Measurements from ENCODE around the gene SCUBE1.

Gene SCUBE1

DNA sequence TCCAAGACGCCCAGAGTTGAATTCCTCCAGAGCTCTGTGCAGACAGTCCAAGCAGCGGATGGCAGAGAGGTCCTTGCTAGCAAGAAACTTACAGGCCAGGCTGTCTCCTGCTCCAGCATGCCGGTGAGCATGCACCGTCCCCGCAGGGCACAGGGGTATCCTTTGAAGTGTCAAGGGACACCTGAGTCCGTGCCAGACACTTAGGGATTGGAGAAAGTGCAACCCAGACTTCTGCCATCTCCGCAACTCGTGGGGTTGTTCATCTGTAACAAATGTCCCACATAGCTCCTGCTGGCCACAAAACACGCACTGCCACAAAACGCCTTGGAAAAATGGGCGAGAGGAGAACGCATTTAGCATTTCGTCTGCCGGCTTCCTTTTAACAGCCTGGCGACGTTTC is 178.5 kb downstream of the SCUBE1 start:
- no peak overlapping the region for H3K27ac Mint-ChIP-seq
- H3K4me1 Mint-ChIP-seq (ENCODE audit: low read depth), result peaks cover 3% of the 10 kb centered on the region
- H3K4me3 Mint-ChIP-seq, result no peak overlapping the region
- peaks cover 11% of the 10 kb centered on the region for H3K36me3 Mint-ChIP-seq (ENCODE audit: low read depth)
- no peaks in the 10 kb centered on the region for H3K27me3 Mint-ChIP-seq (ENCODE audit: low read depth)
- no peaks in the 10 kb centered on the region for H3K9me3 Mint-ChIP-seq

DNA sequence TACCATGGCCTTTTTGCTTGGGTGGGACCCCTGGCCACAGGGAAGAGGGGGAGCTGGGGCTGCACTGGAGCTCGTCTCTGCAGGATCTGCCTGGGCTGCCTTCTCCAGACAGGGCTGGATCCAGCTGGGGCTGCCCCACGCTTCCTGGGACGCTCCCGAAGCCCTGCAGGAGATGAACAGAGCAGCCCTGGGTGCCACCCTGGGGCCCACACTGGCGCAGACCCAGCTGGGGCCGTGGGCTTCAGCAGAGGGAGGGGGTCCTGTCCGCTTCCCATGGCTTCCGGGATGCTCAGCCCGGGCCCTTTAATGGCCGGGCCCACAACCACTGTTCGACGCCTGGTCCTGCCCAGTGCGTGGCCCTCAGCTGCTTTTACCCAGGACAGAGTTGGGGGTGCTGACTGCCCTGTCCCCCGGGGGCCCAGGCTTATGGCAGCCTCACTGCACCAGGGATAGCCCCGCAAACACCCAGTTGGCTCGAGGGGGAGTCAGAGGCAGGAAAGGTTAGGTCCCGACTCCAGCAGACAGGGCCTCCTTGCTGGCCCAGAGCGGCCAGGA is 179.9 kb downstream of the SCUBE1 start:
- H3K27me3 Mint-ChIP-seq (ENCODE audit: low read depth), result no peaks in the 10 kb centered on the region
- H3K9me3 Mint-ChIP-seq, result no peaks in the 10 kb centered on the region
- peaks cover 11% of the 10 kb centered on the region for H3K36me3 Mint-ChIP-seq (ENCODE audit: low read depth)
- peaks cover 4% of the 10 kb centered on the region for H3K4me1 Mint-ChIP-seq (ENCODE audit: low read depth)
- H3K4me3 Mint-ChIP-seq, result no peak overlapping the region
- no peak overlapping the region for H3K27ac Mint-ChIP-seq

DNA sequence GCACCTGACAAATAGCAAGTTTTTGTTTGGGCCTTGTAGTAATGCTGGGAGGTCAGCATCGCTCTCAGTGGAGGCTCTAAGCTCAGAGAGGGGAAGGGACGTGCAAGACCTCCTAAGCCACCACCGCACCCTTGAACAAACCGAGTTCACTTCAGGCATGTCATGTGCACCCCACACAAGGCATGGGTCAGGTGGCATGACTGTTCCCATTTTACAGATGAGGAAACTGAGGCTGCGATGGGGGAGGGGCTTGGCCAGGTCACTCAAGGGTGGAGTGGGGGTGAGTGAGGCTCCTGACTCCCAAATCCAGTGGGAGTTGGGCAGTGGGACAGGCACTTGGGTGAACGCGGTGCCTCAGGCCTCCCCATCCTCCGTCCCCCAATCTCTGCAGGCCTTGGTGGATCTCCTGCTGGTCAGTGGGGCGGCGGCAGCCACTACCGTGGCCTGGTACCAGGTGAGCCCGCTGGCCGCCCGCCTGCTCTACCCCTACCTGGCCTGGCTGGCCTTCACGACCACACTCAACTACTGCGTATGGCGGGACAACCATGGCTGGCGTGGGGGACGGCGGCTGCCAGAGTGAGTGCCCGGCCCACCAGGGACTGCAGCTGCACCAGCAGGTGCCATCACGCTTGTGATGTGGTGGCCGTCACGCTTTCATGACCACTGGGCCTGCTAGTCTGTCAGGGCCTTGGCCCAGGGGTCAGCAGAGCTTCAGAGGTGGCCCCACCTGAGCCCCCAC is 180.6 kb downstream of the SCUBE1 start:
- Mint-ChIP-seq H3K4me3 (no peak overlapping the region), H3K4me1 (ENCODE audit: low read depth) (peaks cover 4% of the 10 kb centered on the region), H3K27me3 (ENCODE audit: low read depth) (no peaks in the 10 kb centered on the region), H3K36me3 (ENCODE audit: low read depth) (peaks cover 8% of the 10 kb centered on the region), H3K27ac (no peak overlapping the region), H3K9me3 (no peaks in the 10 kb centered on the region)

DNA sequence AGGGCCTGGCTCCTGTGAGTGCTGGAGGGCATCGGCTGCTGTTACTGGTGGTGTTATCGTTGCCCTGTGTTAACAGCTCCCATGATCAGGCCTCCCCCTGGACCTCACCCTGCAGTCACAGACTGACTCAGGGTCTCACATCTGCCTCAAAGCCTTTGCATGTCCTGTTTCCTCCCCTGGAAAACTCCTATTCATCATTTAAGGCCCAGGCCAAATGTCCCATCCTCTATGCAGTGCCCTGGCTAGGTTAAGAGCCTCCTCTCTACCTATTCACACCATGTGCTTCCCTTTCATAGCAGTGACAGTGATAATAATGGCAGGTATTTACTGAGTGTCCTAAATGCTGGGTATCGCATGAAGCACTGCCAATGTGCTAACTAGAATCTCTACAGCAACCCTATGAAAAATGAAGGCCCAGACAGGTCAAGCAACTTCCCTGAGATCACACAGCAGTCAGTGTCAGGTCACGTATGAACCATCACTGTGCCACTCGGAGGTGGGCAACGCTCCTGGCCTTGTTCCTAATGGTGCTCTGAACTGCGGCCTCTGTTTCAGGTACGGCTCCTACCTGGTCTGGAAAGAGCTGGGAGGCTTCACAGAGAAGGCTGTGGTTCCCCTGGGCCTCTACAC is 182.6 kb downstream of the SCUBE1 start:
- peaks cover 6% of the 10 kb centered on the region for H3K4me1 Mint-ChIP-seq (ENCODE audit: low read depth)
- H3K9me3 Mint-ChIP-seq, result no peaks in the 10 kb centered on the region
- no peaks in the 10 kb centered on the region for H3K27me3 Mint-ChIP-seq (ENCODE audit: low read depth)
- H3K36me3 Mint-ChIP-seq (ENCODE audit: low read depth), result peaks cover 7% of the 10 kb centered on the region
- H3K4me3 Mint-ChIP-seq, result no peak overlapping the region
- no peak overlapping the region for H3K27ac Mint-ChIP-seq

DNA sequence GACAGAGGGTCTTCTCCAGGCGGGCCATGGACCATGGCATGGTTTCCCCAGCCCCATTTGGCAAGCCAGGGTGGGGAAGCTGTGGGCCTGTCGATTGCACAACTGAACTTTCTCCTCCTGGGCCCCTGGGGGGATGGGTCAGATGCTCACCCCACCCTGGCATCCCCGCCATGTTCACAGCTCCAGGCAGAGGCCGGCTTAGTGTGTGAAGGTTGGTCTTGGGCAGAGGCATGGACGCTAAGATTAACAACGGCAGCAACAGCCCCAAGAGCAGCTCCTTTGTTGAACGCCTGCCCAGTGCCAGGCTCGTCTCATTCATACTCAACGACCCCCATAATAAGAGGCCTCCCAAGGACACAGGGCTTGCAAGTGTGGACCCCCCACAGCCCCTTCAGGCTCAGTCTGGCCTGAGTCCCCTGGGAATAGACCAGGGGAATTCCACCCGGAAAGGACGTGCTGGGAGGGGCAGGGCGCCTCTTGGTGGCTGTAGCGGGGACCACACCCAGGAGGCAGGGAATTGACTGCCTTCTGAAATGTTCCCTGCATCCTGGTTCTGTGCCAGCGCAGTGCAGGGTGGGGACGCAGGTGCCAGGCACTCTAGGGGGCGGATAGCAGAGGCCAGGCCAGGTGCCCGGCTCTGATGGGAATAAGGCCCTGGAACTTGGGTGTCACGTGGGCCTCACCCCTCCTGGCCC is 183.5 kb downstream of the SCUBE1 start:
- Mint-ChIP-seq H3K27me3 (ENCODE audit: low read depth) (no peaks in the 10 kb centered on the region), H3K9me3 (no peaks in the 10 kb centered on the region), H3K27ac (no peak overlapping the region), H3K4me1 (ENCODE audit: low read depth) (peaks cover 6% of the 10 kb centered on the region), H3K36me3 (ENCODE audit: low read depth) (peaks cover 7% of the 10 kb centered on the region), H3K4me3 (no peak overlapping the region)

DNA sequence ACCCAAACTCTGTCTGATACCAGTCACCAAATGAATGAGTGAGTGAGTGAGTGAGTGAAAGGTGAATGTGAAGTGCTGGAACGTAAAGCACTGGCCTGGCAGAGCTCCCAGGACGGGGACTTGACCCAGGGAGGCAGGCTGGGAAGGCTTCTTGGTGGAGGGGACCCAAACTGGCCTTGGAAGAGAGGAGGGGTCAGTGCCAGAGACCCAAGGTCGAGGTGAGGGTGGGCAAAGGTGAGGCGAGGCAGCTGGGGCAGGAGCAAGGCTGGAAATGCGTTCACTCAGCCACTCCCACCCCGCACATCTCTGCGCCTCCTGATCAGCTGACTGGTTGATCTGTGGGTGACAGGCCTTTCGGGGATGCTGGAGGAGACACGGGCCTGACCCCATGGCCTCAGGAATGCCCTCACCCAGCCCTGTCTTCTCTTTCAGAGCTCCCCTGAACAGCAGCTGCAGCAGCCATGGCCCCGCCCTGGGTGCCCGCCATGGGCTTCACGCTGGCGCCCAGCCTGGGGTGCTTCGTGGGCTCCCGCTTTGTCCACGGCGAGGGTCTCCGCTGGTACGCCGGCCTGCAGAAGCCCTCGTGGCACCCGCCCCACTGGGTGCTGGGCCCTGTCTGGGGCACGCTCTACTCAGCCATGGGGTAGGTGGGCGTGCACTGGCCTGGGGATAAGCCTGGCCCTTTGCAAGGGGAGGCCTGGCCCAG is 184.2 kb downstream of the SCUBE1 start:
- H3K27me3 Mint-ChIP-seq (ENCODE audit: low read depth), result no peaks in the 10 kb centered on the region
- H3K9me3 Mint-ChIP-seq, result no peaks in the 10 kb centered on the region
- H3K36me3 Mint-ChIP-seq (ENCODE audit: low read depth), result peaks cover 4% of the 10 kb centered on the region
- H3K4me1 Mint-ChIP-seq (ENCODE audit: low read depth), result peaks cover 5% of the 10 kb centered on the region
- no peak overlapping the region for H3K27ac Mint-ChIP-seq
- no peak overlapping the region for H3K4me3 Mint-ChIP-seq

DNA sequence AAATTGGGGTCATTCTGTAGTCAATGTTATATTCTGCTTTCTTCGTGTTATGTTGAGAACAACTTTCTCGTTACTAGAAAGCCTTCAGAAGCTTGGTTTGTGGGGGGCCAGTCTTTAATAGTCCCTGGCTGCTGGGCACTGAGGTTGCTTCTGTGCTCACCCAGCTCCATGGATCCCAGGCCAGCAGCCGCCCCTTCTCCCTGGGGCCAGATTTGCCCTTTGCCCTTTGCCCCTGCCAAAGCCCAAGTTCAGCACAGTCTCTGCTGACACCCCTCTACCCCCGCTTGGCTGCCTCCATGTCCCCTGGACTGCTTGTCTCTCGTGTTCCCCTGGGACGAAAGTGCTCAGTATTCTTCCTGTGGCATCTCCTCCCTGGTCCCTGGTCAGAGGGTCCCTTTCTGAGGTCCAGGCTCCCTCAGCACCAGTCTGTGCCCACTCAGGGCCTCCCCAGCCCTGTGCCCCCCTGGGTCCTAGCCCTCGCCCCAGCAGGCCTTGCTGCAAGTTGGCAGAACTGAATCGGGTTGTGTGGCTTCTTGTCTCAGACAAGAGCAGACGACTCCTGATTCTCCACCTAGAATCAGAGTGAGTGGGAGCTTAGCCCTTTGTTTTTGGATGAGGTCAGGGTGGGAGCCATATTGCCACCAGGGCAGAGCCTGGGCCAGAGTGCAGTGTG is 185.2 kb downstream of the SCUBE1 start:
- H3K9me3 Mint-ChIP-seq, result no peaks in the 10 kb centered on the region
- H3K36me3 Mint-ChIP-seq (ENCODE audit: low read depth), result peaks cover 2% of the 10 kb centered on the region
- no peak overlapping the region for H3K27ac Mint-ChIP-seq
- no peaks in the 10 kb centered on the region for H3K27me3 Mint-ChIP-seq (ENCODE audit: low read depth)
- no peak overlapping the region for H3K4me3 Mint-ChIP-seq
- peaks cover 5% of the 10 kb centered on the region for H3K4me1 Mint-ChIP-seq (ENCODE audit: low read depth)

DNA sequence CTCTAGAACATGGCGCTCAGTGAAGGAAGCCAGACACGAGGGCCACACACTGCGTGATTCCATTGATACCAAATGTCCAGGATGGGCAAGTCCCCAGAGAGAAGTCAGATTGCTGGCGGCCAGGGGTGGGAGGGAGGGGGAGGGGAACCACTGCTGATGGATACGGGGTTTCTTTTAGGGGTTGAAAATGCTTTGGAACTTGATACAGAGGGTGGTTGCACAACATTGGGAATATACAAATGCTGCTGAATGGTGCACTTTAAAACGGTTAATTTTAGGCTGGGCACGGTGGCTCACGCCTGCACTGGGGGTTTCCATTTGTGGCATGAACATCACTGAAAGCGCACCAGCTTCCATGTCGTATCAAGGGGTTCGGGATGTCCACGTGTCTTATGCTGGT is 186.8 kb downstream of the SCUBE1 start:
- H3K4me3 Mint-ChIP-seq, result no peak overlapping the region
- no peaks in the 10 kb centered on the region for H3K9me3 Mint-ChIP-seq
- H3K27ac Mint-ChIP-seq, result no peak overlapping the region
- H3K36me3 Mint-ChIP-seq (ENCODE audit: low read depth), result no peaks in the 10 kb centered on the region
- H3K27me3 Mint-ChIP-seq (ENCODE audit: low read depth), result no peaks in the 10 kb centered on the region
- H3K4me1 Mint-ChIP-seq (ENCODE audit: low read depth), result peaks cover 7% of the 10 kb centered on the region

DNA sequence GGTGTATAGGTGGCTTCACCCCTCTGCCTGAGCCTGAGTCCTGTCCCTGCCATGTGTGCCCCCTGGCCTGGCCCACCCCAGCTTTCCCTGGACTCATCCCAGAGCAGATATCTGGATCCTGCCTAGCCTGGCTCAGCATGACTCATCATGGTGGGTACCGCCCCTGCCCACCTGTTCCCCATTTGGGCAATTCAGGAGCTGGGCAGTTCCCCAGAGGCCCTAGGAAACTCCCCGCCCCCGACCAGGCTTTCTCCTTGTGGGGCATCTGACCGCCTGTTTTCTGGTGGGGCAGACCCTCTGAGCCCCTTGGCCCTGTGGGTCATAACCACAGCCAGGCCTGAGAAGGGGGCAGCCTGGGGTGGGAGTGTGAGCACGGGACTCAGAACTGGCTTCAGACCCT is 187.4 kb downstream of the SCUBE1 start:
- H3K4me1 Mint-ChIP-seq (ENCODE audit: low read depth), result peaks cover 11% of the 10 kb centered on the region
- no peaks in the 10 kb centered on the region for H3K27me3 Mint-ChIP-seq (ENCODE audit: low read depth)
- no peak overlapping the region for H3K4me3 Mint-ChIP-seq
- no peaks in the 10 kb centered on the region for H3K9me3 Mint-ChIP-seq
- no peaks in the 10 kb centered on the region for H3K36me3 Mint-ChIP-seq (ENCODE audit: low read depth)
- H3K27ac Mint-ChIP-seq, result no peak overlapping the region

DNA sequence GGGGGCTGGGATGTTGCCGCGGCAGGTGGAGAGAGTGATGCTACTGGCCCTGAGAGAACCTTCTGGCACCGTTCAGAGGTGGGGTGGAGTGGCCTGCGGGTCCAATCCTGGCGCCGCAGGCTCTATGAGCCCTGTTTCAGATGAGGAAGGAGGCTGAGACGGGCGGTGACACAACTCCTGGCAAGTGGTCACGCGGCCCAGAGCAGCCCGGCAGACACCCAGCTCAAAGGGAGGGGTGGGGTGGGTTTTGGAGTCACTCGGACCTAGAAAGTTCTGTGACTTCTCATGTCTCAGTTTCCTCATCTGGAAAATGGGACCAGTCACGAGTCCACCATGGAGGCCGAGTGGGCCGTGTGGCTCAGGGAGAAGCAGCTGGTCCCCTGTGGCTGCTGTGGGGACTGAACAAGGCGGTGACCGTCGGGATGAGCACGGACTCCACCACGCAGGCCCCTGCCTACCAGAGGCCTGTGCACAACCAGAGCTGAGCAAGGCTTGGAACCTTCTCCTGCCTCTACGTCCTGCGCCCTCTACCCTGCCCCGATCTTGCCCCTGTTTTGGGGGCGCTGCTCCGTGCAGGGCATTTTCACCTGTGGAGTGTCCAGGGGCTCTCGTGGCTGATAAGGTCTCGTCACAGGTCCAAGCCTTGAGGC is 188.2 kb downstream of the SCUBE1 start:
- Mint-ChIP-seq H3K27ac (no peak overlapping the region), H3K27me3 (ENCODE audit: low read depth) (no peaks in the 10 kb centered on the region), H3K9me3 (no peaks in the 10 kb centered on the region), H3K4me3 (no peak overlapping the region), H3K4me1 (ENCODE audit: low read depth) (peaks cover 13% of the 10 kb centered on the region), H3K36me3 (ENCODE audit: low read depth) (no peaks in the 10 kb centered on the region)

DNA sequence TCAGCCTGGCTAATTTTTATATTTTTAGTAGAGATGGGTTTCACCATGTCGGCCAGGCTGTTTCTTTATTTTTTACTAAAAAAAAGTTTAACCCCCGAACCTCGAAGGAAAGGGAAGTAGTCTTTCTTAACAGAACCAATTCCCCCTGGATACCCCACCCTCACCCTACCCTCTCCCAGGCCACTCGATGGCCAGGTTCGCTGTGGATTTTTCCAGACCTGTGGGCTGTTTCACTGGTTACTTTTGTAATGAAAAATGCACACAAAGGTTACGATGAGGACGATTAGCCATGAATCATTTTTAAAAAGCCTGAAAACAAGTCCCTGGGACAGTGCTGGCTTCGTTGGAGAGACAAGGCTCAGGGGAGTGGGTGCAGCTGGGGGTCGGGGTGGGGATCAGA is 189.3 kb downstream of the SCUBE1 start:
- no peaks in the 10 kb centered on the region for H3K36me3 Mint-ChIP-seq (ENCODE audit: low read depth)
- H3K9me3 Mint-ChIP-seq, result no peaks in the 10 kb centered on the region
- no peak overlapping the region for H3K27ac Mint-ChIP-seq
- peak overlapping the region; percentile 21 for H3K4me3 Mint-ChIP-seq
- no peaks in the 10 kb centered on the region for H3K27me3 Mint-ChIP-seq (ENCODE audit: low read depth)
- H3K4me1 Mint-ChIP-seq (ENCODE audit: low read depth), result peaks cover 15% of the 10 kb centered on the region

DNA sequence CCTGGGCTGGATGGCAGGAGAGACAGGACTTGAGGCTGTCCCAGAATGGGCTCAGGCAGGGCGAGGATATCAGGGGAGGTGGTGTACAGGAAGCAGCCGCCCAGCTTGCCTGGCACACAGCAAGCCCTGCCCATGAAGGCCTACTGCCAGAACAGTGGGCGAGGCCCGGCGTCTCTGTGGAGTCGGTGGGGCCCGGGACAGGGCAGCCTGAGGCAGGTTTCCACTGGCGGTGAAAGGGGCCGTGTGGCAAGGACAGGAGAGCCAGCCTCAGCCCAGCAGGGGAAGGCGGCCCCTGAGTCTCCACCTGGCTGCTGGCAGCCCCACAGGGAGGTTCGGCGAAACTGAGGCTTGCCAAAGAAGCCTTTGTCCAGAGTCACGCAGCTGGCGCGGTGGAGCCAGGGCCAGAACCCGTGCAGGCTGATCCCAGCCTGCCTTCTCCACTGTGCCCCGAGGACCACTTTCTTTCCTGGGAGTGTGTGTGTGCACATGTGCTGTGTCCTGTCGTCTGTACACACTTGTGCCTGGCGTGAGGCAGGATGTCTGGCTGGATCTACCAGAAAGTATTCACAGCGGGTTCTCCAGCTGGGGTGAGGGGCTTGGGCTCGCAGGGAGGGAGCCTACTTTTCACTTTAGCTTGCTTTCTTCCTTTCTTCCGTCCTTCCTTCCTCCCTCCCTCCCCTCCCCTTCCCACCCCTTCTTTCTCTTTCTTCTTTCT is 190.7 kb downstream of the SCUBE1 start:
- H3K27me3 Mint-ChIP-seq (ENCODE audit: low read depth), result no peaks in the 10 kb centered on the region
- H3K4me3 Mint-ChIP-seq, result peak overlapping the region; percentile 93
- H3K27ac Mint-ChIP-seq, result peak overlapping the region; percentile 83
- H3K4me1 Mint-ChIP-seq (ENCODE audit: low read depth), result peaks cover 23% of the 10 kb centered on the region
- no peaks in the 10 kb centered on the region for H3K9me3 Mint-ChIP-seq
- H3K36me3 Mint-ChIP-seq (ENCODE audit: low read depth), result no peaks in the 10 kb centered on the region

DNA sequence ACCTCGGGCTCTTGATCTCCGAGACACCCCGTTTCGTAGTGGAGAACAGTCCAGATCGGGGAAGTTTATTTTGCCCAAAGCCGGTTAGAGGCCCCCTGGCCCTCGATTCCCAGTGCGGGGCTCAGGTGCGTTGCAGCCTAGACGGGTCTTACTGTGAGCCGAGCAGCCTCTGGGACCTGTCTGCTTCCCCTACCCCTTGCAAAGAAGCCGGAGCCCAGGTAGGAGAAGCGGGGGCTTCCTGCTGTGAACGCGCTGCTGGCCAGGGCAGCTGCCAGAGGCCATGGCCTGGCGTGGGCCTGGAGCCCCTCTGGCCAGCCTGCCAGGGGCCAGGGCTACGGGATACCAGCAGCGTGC is 191.2 kb downstream of the SCUBE1 start:
- Mint-ChIP-seq H3K4me3 (peak overlapping the region; percentile 93), H3K9me3 (no peaks in the 10 kb centered on the region), H3K36me3 (ENCODE audit: low read depth) (no peaks in the 10 kb centered on the region), H3K4me1 (ENCODE audit: low read depth) (peaks cover 26% of the 10 kb centered on the region), H3K27me3 (ENCODE audit: low read depth) (no peaks in the 10 kb centered on the region), H3K27ac (peak overlapping the region; percentile 68)

Measured in T-helper 1 cell treated with Interleukin-12 subunit alpha and Interleukin-12 subunit beta and Interleukin-4 antibody, amounts not matched to agents 30 μg/mL and 1 μg/mL, for 36 hours (primary cell).